Measurements from ENCODE around the gene LRGUK.
"Not testable (repeated sequence)": the region's sequence is repeated elsewhere in the genome, so short reads cannot be mapped to it uniquely, and the experiment has no call there.

Gene LRGUK

GRCh38 chr7:134187893-134188292, 60.8 kb downstream of the LRGUK start:
- no peak for DNase-seq (ENCODE audit: low spot score)

GRCh38 chr7:134188311-134188710, 61.2 kb downstream of the LRGUK start:
- no peak for DNase-seq (ENCODE audit: low spot score)

GRCh38 chr7:134189559-134189958, 62.4 kb downstream of the LRGUK start:
- no peak for DNase-seq (ENCODE audit: low spot score)

GRCh38 chr7:134191876-134192275, 64.7 kb downstream of the LRGUK start:
- DNase-seq (ENCODE audit: low spot score), result no peak

- DNase-seq (ENCODE audit: low spot score), result no peak
Measured at GRCh38 chr7:134193240-134193639, 66.1 kb downstream of the LRGUK start.

GRCh38 chr7:134195252-134195651, 68.1 kb downstream of the LRGUK start:
- no peak for DNase-seq (ENCODE audit: low spot score)

- no peak for DNase-seq (ENCODE audit: low spot score)
Measured at GRCh38 chr7:134196439-134196838, 69.3 kb downstream of the LRGUK start.

- no peak for DNase-seq (ENCODE audit: low spot score)
Measured at GRCh38 chr7:134197345-134197744, 70.2 kb downstream of the LRGUK start.

- no peak for DNase-seq (ENCODE audit: low spot score)
Measured at GRCh38 chr7:134200970-134201369, 73.8 kb downstream of the LRGUK start.

- DNase-seq (ENCODE audit: low spot score), result no peak
Measured at GRCh38 chr7:134201569-134202261, 74.6 kb downstream of the LRGUK start.

- DNase-seq (ENCODE audit: low spot score), result no peak
Measured at GRCh38 chr7:134203186-134203889, 76.2 kb downstream of the LRGUK start.

- no peak for DNase-seq (ENCODE audit: low spot score)
Measured at GRCh38 chr7:134209322-134210015, 82.3 kb downstream of the LRGUK start.

GRCh38 chr7:134210227-134210626, 83.1 kb downstream of the LRGUK start:
- no peak for DNase-seq (ENCODE audit: low spot score)

GRCh38 chr7:134210976-134211663, 84.0 kb downstream of the LRGUK start:
- no peak for DNase-seq (ENCODE audit: low spot score)

GRCh38 chr7:134211817-134212216, 84.7 kb downstream of the LRGUK start:
- DNase-seq (ENCODE audit: low spot score), result no peak

GRCh38 chr7:134212576-134213546, 85.7 kb downstream of the LRGUK start:
- DNase-seq (ENCODE audit: low spot score), result no peak

GRCh38 chr7:134220236-134220635, 93.1 kb downstream of the LRGUK start:
- DNase-seq (ENCODE audit: low spot score), result no peak

- not testable (repeated sequence) for DNase-seq (ENCODE audit: low spot score)
Measured at GRCh38 chr7:134231296-134231695, 104.2 kb downstream of the LRGUK start.

- no peak for DNase-seq (ENCODE audit: low spot score)
Measured at GRCh38 chr7:134234216-134234615, 107.1 kb downstream of the LRGUK start.

- no peak for DNase-seq (ENCODE audit: low spot score)
Measured at GRCh38 chr7:134245253-134245652, 118.1 kb downstream of the LRGUK start.

GRCh38 chr7:134246347-134246746, 119.2 kb downstream of the LRGUK start:
- no peak for DNase-seq (ENCODE audit: low spot score)

Measured in activated CD4-positive, alpha-beta T cell treated with anti-CD3 and anti-CD28 coated beads, Interleukin-2, Interleukin-4, amounts not matched to agents 100 ng/mL and 50 ng/mL, durations not matched to agents 16 hours and 8 hours (primary cell).